SU-DHL-6 (cell line): ENCODE data around the gene GAPVD1.

ENCODE experiments used
- EZH2phosphoT487 ChIP-seq: fragments of 200-600 bp; sonication (generic), shearing (Covaris generic); conservative IDR thresholded peaks from 2 replicates; pipeline ENCODE4 v1.6.1; 2018; ENCODE audit warnings: mild to moderate bottlenecking, antibody characterized with exemption, low read length, moderate library complexity, mixed read lengths
- TF ChIP-seq, protein P1 (sequence below): fragments of 200-600 bp; sonication (generic); IDR thresholded peaks from one replicate; pipeline ENCODE4 v1.5.1; 2017; ENCODE audit warnings: antibody characterized with exemption, mild to moderate bottlenecking, low read length, moderate library complexity; ENCODE audit not compliant: insufficient read depth, poor library complexity, severe bottlenecking

DNA sequence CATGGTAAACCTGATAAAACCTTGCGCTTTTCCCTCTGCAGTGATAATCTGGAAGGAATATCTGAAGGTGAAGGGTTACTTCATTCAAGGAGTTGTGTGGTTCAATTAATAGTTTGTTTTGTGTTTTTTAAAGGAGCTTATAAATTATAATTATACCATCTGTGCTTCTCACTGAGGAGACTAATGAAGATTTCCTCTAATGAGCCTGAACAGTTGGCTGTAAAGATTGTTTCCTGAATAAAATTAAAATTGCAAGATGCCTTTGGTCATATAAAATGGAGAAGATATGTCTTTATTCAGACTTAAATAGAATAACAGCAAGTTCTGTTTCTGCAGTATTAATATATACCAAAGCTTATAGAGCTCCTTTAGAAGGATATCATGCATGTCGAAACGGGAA is 59.9 kb downstream of the GAPVD1 start:
- TF ChIP-seq, protein P1, sequence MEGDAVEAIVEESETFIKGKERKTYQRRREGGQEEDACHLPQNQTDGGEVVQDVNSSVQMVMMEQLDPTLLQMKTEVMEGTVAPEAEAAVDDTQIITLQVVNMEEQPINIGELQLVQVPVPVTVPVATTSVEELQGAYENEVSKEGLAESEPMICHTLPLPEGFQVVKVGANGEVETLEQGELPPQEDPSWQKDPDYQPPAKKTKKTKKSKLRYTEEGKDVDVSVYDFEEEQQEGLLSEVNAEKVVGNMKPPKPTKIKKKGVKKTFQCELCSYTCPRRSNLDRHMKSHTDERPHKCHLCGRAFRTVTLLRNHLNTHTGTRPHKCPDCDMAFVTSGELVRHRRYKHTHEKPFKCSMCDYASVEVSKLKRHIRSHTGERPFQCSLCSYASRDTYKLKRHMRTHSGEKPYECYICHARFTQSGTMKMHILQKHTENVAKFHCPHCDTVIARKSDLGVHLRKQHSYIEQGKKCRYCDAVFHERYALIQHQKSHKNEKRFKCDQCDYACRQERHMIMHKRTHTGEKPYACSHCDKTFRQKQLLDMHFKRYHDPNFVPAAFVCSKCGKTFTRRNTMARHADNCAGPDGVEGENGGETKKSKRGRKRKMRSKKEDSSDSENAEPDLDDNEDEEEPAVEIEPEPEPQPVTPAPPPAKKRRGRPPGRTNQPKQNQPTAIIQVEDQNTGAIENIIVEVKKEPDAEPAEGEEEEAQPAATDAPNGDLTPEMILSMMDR = no peak
- no peak for TF ChIP-seq EZH2phosphoT487
